ENCODE data around the gene CDK18.

GRCh38 chr1:205470131-205470530 lies 34.3 kb upstream of the CDK18 start:
- TF ChIP-seq ZNF274 (IDR thresholded peaks at IDR 0.05; ENCODE audit: low read depth, low read length) = no peak
- TF ChIP-seq YY1 (IDR thresholded peaks at IDR 0.05; ENCODE audit: insufficient read depth, insufficient read length) = no peak
- no peak for TF ChIP-seq SUZ12 (IDR thresholded peaks at IDR 0.05; ENCODE audit: extremely low read depth, insufficient read depth, insufficient read length)

Data from NT2/D1 (cell line).